Raji (cell line): ENCODE data around the gene CCDC102B.

ENCODE experiments used
- POLR2A ChIP-seq: IDR thresholded peaks from 2 replicates; pipeline ENCODE4 v1.6.1; 2011; ENCODE audit warnings: low read depth, low read length, control low read depth; ENCODE audit not compliant: insufficient read depth

The CCDC102B gene

DNA sequence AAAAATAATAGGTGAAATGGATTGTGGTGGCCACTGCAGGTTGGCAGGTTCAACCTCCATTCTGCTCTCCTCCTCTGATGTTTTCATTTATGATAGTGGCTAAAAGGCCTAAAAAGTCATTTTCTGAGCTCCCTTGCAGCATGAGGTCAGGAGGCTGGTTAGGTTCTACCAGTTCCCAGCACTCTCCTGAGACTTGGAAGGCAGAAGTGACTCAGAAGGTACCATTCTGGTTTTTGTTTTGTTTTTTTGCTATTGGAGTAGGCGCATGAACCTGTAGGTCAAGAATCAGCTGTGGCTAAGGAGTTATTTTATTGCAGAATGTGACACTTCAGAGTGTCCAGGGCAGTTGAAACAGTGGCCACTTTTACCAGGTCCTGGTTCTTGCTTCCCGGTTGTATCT, 181.9 kb downstream of the CCDC102B start:
- no peak for TF ChIP-seq POLR2A

DNA sequence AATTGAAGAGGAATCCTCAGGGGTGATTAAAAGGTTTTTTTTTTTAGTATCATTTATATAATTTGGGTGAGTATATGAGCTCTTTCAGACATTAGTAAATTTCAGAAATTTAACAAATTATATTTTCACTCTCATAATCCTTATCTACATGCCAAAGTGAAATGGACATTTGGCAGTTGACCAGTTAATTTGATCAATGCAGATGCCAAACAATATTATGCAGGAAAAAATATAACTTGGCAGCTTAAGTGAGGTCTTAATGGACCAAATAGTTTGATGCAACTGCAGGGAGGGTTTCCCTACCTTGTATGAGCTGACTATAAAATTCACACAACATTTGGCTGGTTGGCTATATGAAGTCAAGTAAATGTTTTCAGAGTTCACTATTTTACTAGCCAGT, 185.2 kb downstream of the CCDC102B start:
- no peak for TF ChIP-seq POLR2A

DNA sequence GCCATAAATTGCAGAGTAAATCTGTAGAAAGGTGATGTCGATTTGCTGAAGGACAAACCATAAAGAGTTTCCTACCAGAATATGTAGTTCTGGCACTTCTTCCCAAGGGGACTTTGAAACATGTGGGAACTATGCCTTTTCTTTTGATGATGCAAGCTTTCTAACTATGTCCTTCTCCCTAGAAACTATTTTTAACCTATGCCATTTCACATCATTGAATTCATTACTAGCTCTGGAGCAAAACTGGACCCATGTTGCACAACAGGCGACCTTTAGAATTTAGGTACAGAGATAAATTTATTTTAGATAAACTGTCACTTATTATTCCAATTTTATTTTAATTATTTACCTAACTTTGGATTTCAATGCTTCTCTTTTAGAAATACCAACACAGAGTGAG, 186.5 kb downstream of the CCDC102B start:
- TF ChIP-seq POLR2A: no peak

DNA sequence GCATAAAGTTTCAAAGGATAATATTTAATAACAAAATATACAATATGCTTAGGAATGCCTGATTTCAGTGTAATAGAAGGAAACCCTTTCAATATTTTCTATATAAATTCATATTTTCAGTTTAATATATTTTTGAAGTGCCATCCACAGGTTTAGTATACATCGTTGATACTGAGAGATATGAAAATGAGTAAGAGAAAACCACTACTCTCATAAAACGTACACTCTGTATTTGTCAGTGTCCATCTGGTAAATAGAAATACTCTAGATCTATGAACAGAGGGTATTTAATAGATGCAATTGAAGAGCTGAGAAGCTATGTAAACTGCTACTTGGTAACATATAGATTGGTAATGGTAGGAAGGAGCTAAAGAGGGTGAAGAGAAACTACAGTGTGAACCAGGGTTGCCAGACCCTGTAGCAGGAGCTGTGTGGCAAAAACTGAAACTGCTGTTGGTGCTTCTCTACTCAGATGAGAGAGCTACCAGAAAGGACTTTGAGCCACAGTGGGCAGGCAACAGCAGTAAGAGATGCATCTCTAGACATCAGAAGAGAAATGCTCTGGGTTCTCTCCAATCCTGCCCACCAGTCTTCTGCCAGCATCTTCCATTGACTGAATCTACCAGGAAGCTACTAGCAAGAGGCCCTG, 187.4 kb downstream of the CCDC102B start:
- TF ChIP-seq POLR2A: no peak

DNA sequence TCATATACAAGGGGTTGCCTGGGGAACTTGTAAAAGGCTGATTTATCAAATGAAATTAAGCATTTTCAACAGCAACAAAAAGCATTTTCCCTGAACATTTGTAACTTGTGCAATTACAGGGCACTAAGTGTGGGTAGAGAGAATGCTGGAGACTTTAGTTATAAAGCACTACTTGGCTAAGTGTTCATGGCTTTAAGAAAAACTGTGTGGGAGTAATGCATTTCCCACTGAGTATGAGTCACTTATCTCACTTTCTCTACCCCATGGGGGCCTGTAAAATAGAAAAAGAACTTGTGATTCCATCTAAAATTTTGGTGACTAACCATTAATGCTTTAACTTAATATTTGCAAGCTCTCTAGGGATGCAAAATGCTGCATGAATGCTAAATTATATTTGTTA, 193.4 kb downstream of the CCDC102B start:
- no peak for TF ChIP-seq POLR2A

DNA sequence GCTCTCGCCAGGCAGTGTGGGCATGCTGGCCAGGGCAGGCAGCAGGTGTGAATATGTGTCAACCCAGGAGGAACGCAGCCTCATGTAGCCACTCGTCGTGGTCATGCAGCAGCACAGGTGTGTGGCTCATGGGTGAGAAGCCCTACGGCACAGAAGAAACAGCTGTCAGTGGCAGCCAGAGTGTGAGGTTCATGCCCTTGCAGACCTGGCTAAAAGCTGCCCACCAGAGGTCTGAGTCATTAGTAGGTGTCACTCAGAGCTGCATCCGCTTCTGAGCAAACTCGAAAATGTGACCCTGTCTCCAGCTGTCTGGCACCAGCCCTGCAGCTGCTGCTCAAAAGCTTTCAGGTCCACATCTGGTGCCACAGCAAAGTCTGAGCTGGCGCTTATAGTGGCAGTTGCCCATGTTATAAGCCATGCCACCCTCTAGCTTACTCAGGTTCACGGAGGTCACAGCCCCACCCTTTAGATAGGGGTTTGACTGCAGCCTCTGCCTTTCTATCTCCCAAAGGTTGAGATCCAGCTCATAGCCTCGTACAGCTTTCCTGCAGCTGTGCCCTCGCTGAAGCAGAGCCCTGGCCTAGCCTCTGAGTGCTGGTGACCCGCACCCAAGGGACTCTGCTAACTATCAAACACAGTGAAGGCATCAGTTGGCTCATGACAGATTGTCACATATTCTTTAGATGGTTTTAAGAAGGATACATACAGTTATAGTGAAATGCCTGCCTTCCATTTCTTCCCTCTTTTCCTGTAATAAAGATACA, 195.0 kb downstream of the CCDC102B start:
- no peak for TF ChIP-seq POLR2A

DNA sequence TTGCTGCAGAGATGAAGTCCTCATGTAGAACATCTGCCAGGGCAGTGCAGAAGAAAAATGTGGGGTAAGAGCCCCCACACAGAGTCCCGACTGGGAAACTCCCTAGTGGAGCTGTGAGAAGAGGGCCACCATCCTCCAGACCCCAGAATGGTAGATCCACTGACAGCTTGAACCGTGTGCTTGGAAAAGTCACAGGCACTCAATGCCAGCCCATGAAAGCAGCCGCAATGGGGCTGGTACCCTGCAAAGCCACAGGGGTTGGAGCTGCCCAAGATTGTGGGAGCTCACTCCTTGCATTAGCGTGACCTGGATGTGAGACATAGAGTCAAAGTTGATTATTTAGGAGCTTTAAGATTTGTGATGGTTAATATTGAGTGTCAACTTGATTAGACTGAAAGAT, 197.8 kb downstream of the CCDC102B start:
- no peak for TF ChIP-seq POLR2A

DNA sequence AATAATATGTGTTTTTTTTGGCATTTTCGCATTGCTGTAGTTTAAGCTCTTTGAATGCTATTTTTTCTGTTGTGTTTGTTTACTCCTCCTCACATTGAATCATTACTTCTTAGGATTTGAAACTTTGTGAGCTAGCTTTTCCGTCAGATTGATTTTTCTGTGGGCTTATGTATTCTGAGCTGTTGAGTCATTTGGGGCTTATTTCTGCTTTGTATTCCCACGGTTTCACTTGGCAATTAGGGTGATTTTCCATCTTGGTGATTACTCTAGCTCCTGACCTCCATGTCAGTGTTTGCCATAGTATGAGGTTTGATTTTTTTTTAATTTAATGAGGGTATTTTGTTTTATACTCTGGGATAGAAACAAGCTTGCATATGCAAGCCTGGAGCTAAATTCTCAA, 200.0 kb downstream of the CCDC102B start:
- no peak for TF ChIP-seq POLR2A

DNA sequence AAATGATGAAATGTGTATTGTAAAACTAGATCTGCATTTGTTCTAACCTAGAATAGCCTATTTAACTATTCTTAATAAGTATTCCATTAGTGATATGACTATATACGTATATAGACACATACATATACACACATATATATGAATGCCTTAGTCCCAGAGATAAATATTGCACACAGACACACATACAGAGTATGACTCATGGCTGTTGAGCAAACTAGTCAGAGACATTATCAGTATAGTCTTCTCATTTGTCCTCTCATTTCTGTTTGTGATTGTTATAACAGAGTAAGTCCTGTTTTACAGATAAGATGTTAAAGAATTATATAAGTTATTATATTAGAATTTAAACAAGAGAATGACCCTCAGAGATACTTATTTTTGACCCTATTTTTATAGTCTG, 202.5 kb downstream of the CCDC102B start:
- no peak for TF ChIP-seq POLR2A

DNA sequence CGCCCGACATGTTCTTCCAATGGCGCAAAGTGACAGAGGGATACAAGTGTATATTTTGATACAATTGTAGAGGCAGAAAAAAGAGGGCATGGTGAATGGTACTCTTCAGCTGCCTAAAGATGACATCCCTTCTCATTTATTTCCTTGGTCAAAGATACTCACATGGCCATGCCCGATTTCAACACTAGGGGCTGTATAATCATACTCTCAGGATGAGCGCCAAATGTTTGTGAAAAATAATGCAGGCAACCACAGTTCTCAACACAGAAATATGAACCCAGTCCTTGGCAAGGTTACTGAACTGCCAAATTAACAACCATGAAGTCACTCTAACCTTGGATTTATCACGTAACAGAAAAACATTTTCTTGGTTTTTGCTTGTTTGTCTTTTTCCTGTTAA, 204.4 kb downstream of the CCDC102B start:
- no peak for TF ChIP-seq POLR2A

DNA sequence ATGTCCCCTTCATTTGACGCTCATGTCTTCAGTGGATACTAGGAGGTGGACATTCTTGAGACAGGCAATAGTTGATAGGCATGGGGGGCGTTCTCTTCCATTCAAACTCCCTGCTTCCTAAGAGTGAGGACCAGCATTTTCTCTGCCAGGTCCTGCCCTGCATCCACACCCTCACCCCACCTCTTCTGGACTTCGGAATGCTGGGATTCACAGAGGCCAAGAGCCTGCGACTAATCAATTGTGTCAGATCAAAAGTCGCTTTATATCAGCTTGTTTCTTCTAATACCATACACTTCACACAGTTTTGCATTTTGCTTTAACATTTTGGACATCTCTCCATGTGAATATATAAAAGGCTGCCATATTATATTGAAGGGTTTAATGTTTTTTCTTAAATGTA, 210.7 kb downstream of the CCDC102B start:
- no peak for TF ChIP-seq POLR2A

DNA sequence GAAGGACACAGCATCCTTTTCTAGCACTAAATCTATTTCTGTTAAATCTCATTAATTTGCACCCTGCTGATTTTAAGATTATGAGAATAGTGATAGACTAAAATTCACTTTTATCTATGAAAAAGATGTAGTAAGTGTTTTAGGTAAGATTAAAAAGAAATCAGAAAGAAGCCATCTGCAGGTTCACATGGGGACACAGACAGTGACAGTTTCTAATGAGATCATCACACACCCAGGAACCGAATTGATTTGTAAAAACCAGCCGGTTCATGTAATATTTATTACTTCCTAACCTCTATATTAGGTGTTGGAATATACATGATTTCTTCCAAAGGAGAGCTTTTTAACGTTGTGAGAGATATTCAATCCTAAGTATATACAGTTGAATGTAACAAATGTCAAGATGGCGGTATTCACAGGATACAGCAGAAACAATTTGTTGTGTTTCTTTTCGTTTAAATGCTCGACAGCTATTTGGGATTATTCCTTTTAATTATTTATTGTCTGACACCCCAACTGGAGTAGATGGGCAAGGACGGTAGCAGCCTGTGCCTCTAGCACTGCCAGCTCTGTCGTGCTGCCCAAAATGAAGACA, 223.4 kb downstream of the CCDC102B start:
- no peak for TF ChIP-seq POLR2A

DNA sequence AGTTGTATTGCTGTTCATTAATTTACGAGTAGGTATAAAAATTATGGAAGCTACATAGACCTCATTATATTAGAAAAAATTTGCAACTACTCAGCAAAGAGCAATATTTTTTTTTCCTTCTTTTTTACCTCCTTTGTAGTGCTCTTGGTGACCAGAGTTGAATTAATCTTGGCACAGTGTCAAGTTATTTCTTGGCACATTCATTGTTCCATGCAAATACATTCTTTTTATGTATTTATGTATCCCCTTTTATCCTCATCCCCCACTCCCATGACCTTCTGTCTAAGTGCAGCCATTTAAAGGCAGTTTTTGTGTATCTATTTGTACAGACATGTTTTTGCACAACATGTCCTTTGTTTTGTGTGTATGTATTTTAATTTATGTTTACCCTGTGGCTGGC, 224.5 kb downstream of the CCDC102B start:
- no peak for TF ChIP-seq POLR2A

DNA sequence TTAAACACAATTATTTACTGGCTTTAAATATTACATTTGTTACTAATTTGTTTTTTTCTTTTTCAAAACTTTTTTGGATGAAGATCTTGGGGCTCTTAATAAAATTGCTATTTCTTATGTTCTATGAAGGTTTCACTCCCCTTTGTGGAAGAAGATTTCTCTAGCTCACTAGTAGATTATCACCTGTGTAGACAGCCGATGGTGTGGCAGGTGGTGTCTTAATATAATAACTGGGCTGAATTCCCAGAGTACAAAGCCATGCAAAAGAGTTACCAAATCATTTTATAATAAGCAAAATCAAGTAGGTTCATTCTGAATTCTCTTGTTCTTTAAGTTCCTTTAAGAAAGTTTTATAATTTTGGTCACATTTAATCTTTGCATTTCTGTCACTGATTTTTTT, 233.7 kb downstream of the CCDC102B start:
- TF ChIP-seq POLR2A: no peak

DNA sequence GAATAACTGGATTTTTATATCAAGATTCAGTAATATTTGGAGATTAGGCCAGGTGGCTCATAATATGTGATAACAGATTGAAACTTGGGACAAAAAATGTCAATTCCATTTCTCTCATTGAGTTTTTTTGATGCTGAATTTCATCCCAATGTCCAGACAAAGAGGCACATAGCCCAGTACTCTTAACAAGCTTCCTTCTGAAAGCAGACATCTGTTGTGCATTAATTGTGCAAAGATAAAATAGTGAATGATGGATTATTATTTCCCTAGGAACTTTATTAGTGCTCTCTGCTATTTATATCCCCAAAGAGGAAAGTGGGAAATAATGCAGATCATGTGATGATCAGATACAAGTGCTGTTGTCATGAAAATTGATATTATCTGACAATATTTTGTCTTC, 234.1 kb downstream of the CCDC102B start:
- no peak for TF ChIP-seq POLR2A

DNA sequence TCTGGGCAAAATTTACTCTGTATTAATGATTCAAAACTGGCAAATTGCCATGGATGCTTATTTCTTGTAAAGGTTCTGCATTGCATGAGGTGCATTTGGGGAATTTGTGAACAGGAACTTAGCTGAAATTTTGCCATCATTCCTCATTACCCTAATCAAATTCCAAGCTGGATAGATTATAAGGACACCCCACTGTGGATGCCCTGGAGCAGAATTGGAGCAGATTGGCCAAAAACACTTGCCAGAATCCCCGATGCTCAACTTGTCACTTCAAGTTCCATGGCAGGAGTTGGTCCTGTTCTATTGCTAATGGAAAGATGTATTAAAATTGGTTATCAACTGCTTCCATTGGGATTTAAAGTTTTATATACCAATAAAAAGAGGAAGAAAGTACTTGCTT, 237.9 kb downstream of the CCDC102B start:
- TF ChIP-seq POLR2A: no peak
